Measurements from ENCODE around the gene SSH3. TPM values are rescaled to one million over a fixed set of nuclear protein-coding genes. Genes with fewer than 3 reads are reported as not detected.
A peak's percentile ranks its signal among the peaks of the same experiment; 100 is the strongest.

Gene SSH3
- polyA plus RNA-seq, 2 donors: 38.6 to 55.6 TPM

GRCh38 chr11:67332081-67332691, 28.9 kb downstream of the SSH3 start:
- 77 to 78% methylated on average over 6 of the region's 6 CpGs for WGBS, 2 donors
- no peak overlapping the region for H3K27ac ChIP-seq (ENCODE audit: low read depth in 2 of 2, low read length in 1 of 2)
- peaks cover 0 to 2% of the 10 kb centered on the region in 2 donors for H3K36me3 ChIP-seq (ENCODE audit: control insufficient read depth in 2 of 2, insufficient read depth in 2 of 2, low read length in 1 of 2)
- no peaks in the 10 kb centered on the region for H3K27me3 ChIP-seq (ENCODE audit: control insufficient read depth in 1 of 2, insufficient read depth in 2 of 2, low read length in 2 of 2)
- H3K4me1 ChIP-seq (ENCODE audit: control insufficient read depth in 2 of 2, insufficient read depth in 2 of 2, low read length in 1 of 2): no peaks in the 10 kb centered on the region
- no peak overlapping the region for H3K4me3 ChIP-seq (ENCODE audit: low read depth in 1 of 2, low read length in 2 of 2)
- no peaks in the 10 kb centered on the region for H3K9me3 ChIP-seq (ENCODE audit: control insufficient read depth in 2 of 2, insufficient read depth in 1 of 2, low read depth in 1 of 2, low read length in 1 of 2)

- no peaks in the 10 kb centered on the region for H3K4me1 ChIP-seq (ENCODE audit: control insufficient read depth in 2 of 2, insufficient read depth in 2 of 2, low read length in 1 of 2)
- no peaks in the 10 kb centered on the region for H3K27me3 ChIP-seq (ENCODE audit: control insufficient read depth in 1 of 2, insufficient read depth in 2 of 2, low read length in 2 of 2)
- H3K27ac ChIP-seq (ENCODE audit: low read depth in 2 of 2, low read length in 1 of 2): no peak overlapping the region
- H3K9me3 ChIP-seq (ENCODE audit: control insufficient read depth in 2 of 2, insufficient read depth in 1 of 2, low read depth in 1 of 2, low read length in 1 of 2): no peaks in the 10 kb centered on the region
- no peak overlapping the region for H3K4me3 ChIP-seq (ENCODE audit: low read depth in 1 of 2, low read length in 2 of 2)
- 94% methylated on average over 3 of the region's 3 CpGs for WGBS, 2 donors
- peaks cover 0 to 2% of the 10 kb centered on the region in 2 donors for H3K36me3 ChIP-seq (ENCODE audit: control insufficient read depth in 2 of 2, insufficient read depth in 2 of 2, low read length in 1 of 2)
Measured at GRCh38 chr11:67337257-67337656, 33.9 kb downstream of the SSH3 start.

GRCh38 chr11:67344264-67344663, 40.9 kb downstream of the SSH3 start:
- Histone ChIP-seq H3K4me3 (ENCODE audit: low read depth in 1 of 2, low read length in 2 of 2) (no peak overlapping the region), H3K9me3 (ENCODE audit: control insufficient read depth in 2 of 2, insufficient read depth in 1 of 2, low read depth in 1 of 2, low read length in 1 of 2) (no peaks in the 10 kb centered on the region), H3K36me3 (ENCODE audit: control insufficient read depth in 2 of 2, insufficient read depth in 2 of 2, low read length in 1 of 2) (no peaks in the 10 kb centered on the region), H3K4me1 (ENCODE audit: control insufficient read depth in 2 of 2, insufficient read depth in 2 of 2, low read length in 1 of 2) (no peaks in the 10 kb centered on the region), H3K27me3 (ENCODE audit: control insufficient read depth in 1 of 2, insufficient read depth in 2 of 2, low read length in 2 of 2) (no peaks in the 10 kb centered on the region), H3K27ac (ENCODE audit: low read depth in 2 of 2, low read length in 1 of 2) (peak overlapping the region; percentile 85 to 94)
- WGBS, 2 donors: 78 to 81% methylated on average over 4 of the region's 4 CpGs

- Histone ChIP-seq H3K9me3 (ENCODE audit: control insufficient read depth in 2 of 2, insufficient read depth in 1 of 2, low read depth in 1 of 2, low read length in 1 of 2) (no peaks in the 10 kb centered on the region), H3K36me3 (ENCODE audit: control insufficient read depth in 2 of 2, insufficient read depth in 2 of 2, low read length in 1 of 2) (no peaks in the 10 kb centered on the region), H3K4me1 (ENCODE audit: control insufficient read depth in 2 of 2, insufficient read depth in 2 of 2, low read length in 1 of 2) (no peaks in the 10 kb centered on the region), H3K27ac (ENCODE audit: low read depth in 2 of 2, low read length in 1 of 2) (peak overlapping the region; percentile 85 to 94), H3K27me3 (ENCODE audit: control insufficient read depth in 1 of 2, insufficient read depth in 2 of 2, low read length in 2 of 2) (no peaks in the 10 kb centered on the region), H3K4me3 (ENCODE audit: low read depth in 1 of 2, low read length in 2 of 2) (no peak overlapping the region)
- 49 to 55% methylated on average over 8 of the region's 8 CpGs for WGBS, 2 donors
Measured at GRCh38 chr11:67345247-67345919, 42.1 kb downstream of the SSH3 start.

GRCh38 chr11:67345920-67346819, 42.8 kb downstream of the SSH3 start:
- Histone ChIP-seq H3K9me3 (ENCODE audit: control insufficient read depth in 2 of 2, insufficient read depth in 1 of 2, low read depth in 1 of 2, low read length in 1 of 2) (no peaks in the 10 kb centered on the region), H3K4me3 (ENCODE audit: low read depth in 1 of 2, low read length in 2 of 2) (no peak overlapping the region), H3K27me3 (ENCODE audit: control insufficient read depth in 1 of 2, insufficient read depth in 2 of 2, low read length in 2 of 2) (no peaks in the 10 kb centered on the region), H3K27ac (ENCODE audit: low read depth in 2 of 2, low read length in 1 of 2) (peak overlapping the region; percentile 85 to 94), H3K4me1 (ENCODE audit: control insufficient read depth in 2 of 2, insufficient read depth in 2 of 2, low read length in 1 of 2) (peaks cover 0 to 3% of the 10 kb centered on the region in 2 donors), H3K36me3 (ENCODE audit: control insufficient read depth in 2 of 2, insufficient read depth in 2 of 2, low read length in 1 of 2) (no peaks in the 10 kb centered on the region)
- WGBS, 2 donors: 36% methylated on average over 7 of the region's 7 CpGs

- H3K27me3 ChIP-seq (ENCODE audit: control insufficient read depth in 1 of 2, insufficient read depth in 2 of 2, low read length in 2 of 2): no peaks in the 10 kb centered on the region
- no peak overlapping the region for H3K4me3 ChIP-seq (ENCODE audit: low read depth in 1 of 2, low read length in 2 of 2)
- WGBS, 2 donors: 78% methylated on average over 11 of the region's 11 CpGs
- H3K27ac ChIP-seq (ENCODE audit: low read depth in 2 of 2, low read length in 1 of 2): peak overlapping the region in 1 of 2 donors; percentile 40
- H3K36me3 ChIP-seq (ENCODE audit: control insufficient read depth in 2 of 2, insufficient read depth in 2 of 2, low read length in 1 of 2): peaks cover 0 to 3% of the 10 kb centered on the region in 2 donors
- H3K4me1 ChIP-seq (ENCODE audit: control insufficient read depth in 2 of 2, insufficient read depth in 2 of 2, low read length in 1 of 2): peaks cover 0 to 11% of the 10 kb centered on the region in 2 donors
- H3K9me3 ChIP-seq (ENCODE audit: control insufficient read depth in 2 of 2, insufficient read depth in 1 of 2, low read depth in 1 of 2, low read length in 1 of 2): no peaks in the 10 kb centered on the region
Measured at GRCh38 chr11:67347964-67348749, 44.8 kb downstream of the SSH3 start.

- Histone ChIP-seq H3K4me1 (ENCODE audit: control insufficient read depth in 2 of 2, insufficient read depth in 2 of 2, low read length in 1 of 2) (peaks cover 0 to 11% of the 10 kb centered on the region in 2 donors), H3K27ac (ENCODE audit: low read depth in 2 of 2, low read length in 1 of 2) (peak overlapping the region in 1 of 2 donors; percentile 40), H3K27me3 (ENCODE audit: control insufficient read depth in 1 of 2, insufficient read depth in 2 of 2, low read length in 2 of 2) (no peaks in the 10 kb centered on the region), H3K36me3 (ENCODE audit: control insufficient read depth in 2 of 2, insufficient read depth in 2 of 2, low read length in 1 of 2) (peaks cover 0 to 3% of the 10 kb centered on the region in 2 donors), H3K9me3 (ENCODE audit: control insufficient read depth in 2 of 2, insufficient read depth in 1 of 2, low read depth in 1 of 2, low read length in 1 of 2) (no peaks in the 10 kb centered on the region), H3K4me3 (ENCODE audit: low read depth in 1 of 2, low read length in 2 of 2) (no peak overlapping the region)
- WGBS, 2 donors: 69 to 73% methylated on average over 5 of the region's 5 CpGs
Measured at GRCh38 chr11:67349036-67349435, 45.7 kb downstream of the SSH3 start.

- H3K36me3 ChIP-seq (ENCODE audit: control insufficient read depth in 2 of 2, insufficient read depth in 2 of 2, low read length in 1 of 2): peaks cover 0 to 3% of the 10 kb centered on the region in 2 donors
- H3K27me3 ChIP-seq (ENCODE audit: control insufficient read depth in 1 of 2, insufficient read depth in 2 of 2, low read length in 2 of 2): no peaks in the 10 kb centered on the region
- no peak overlapping the region for H3K4me3 ChIP-seq (ENCODE audit: low read depth in 1 of 2, low read length in 2 of 2)
- no peaks in the 10 kb centered on the region for H3K9me3 ChIP-seq (ENCODE audit: control insufficient read depth in 2 of 2, insufficient read depth in 1 of 2, low read depth in 1 of 2, low read length in 1 of 2)
- peaks cover 0 to 11% of the 10 kb centered on the region in 2 donors for H3K4me1 ChIP-seq (ENCODE audit: control insufficient read depth in 2 of 2, insufficient read depth in 2 of 2, low read length in 1 of 2)
- peak overlapping the region in 1 of 2 donors; percentile 36 for H3K27ac ChIP-seq (ENCODE audit: low read depth in 2 of 2, low read length in 1 of 2)
- 84 to 90% methylated on average over 2 of the region's 2 CpGs for WGBS, 2 donors
Measured at GRCh38 chr11:67349457-67349856, 46.1 kb downstream of the SSH3 start.

- H3K36me3 ChIP-seq (ENCODE audit: control insufficient read depth in 2 of 2, insufficient read depth in 2 of 2, low read length in 1 of 2): peaks cover 0 to 3% of the 10 kb centered on the region in 2 donors
- no peak overlapping the region for H3K4me3 ChIP-seq (ENCODE audit: low read depth in 1 of 2, low read length in 2 of 2)
- H3K27ac ChIP-seq (ENCODE audit: low read depth in 2 of 2, low read length in 1 of 2): no peak overlapping the region
- H3K27me3 ChIP-seq (ENCODE audit: control insufficient read depth in 1 of 2, insufficient read depth in 2 of 2, low read length in 2 of 2): no peaks in the 10 kb centered on the region
- 85 to 89% methylated on average over 4 of the region's 4 CpGs for WGBS, 2 donors
- H3K9me3 ChIP-seq (ENCODE audit: control insufficient read depth in 2 of 2, insufficient read depth in 1 of 2, low read depth in 1 of 2, low read length in 1 of 2): no peaks in the 10 kb centered on the region
- peaks cover 0 to 15% of the 10 kb centered on the region in 2 donors for H3K4me1 ChIP-seq (ENCODE audit: control insufficient read depth in 2 of 2, insufficient read depth in 2 of 2, low read length in 1 of 2)
Measured at GRCh38 chr11:67349928-67350465, 46.7 kb downstream of the SSH3 start.
